Activated T-cell treated with anti-CD3 and anti-CD28 coated beads, Interleukin-2, amount 50 U/mL, for 4 hours (primary cell): ENCODE results near the gene SLC22A14. TPM values are rescaled to one million over a fixed set of nuclear protein-coding genes. Genes with fewer than 3 reads are reported as not detected.
"Not testable (repeated sequence)": the region's sequence is repeated elsewhere in the genome, so short reads cannot be mapped to it uniquely, and the experiment has no call there.

Experiments used
- ATAC-seq, 2 donors: fragments of 200-7000 bp; cut with Tn5 transposase; one replicate each; pipeline ENCODE4 v1.10.0; 2021
- DNase-seq: peaks from one replicate; pipeline ENCODE4 v3.0.0-alpha.2; 2020
- H3K27me3 Mint-ChIP-seq: one replicate; pipeline ENCODE4 v1.8.0; 2021; ENCODE audit warnings: low read depth, mixed read lengths
- H3K36me3 Mint-ChIP-seq: one replicate; pipeline ENCODE4 v1.8.0; 2022; ENCODE audit warnings: mixed read lengths; ENCODE audit not compliant: insufficient read depth
- H3K4me1 Mint-ChIP-seq: one replicate; pipeline ENCODE4 v1.8.0; 2021; ENCODE audit warnings: low read depth, mixed read lengths
- H3K4me3 Mint-ChIP-seq: one replicate; pipeline ENCODE4 v1.8.0; 2021; ENCODE audit warnings: mild to moderate bottlenecking, moderate library complexity, mixed read lengths
- H3K9me3 Mint-ChIP-seq: one replicate; pipeline ENCODE4 v1.8.0; 2021; ENCODE audit warnings: mixed read lengths
- total RNA-seq, 3 donors: library from RNA; stranded (reverse); gene quantifications; one replicate each; pipeline ENCODE4 v1.2.1, GENCODE V29; 2021

Gene SLC22A14
- not detected for total RNA-seq

DNA sequence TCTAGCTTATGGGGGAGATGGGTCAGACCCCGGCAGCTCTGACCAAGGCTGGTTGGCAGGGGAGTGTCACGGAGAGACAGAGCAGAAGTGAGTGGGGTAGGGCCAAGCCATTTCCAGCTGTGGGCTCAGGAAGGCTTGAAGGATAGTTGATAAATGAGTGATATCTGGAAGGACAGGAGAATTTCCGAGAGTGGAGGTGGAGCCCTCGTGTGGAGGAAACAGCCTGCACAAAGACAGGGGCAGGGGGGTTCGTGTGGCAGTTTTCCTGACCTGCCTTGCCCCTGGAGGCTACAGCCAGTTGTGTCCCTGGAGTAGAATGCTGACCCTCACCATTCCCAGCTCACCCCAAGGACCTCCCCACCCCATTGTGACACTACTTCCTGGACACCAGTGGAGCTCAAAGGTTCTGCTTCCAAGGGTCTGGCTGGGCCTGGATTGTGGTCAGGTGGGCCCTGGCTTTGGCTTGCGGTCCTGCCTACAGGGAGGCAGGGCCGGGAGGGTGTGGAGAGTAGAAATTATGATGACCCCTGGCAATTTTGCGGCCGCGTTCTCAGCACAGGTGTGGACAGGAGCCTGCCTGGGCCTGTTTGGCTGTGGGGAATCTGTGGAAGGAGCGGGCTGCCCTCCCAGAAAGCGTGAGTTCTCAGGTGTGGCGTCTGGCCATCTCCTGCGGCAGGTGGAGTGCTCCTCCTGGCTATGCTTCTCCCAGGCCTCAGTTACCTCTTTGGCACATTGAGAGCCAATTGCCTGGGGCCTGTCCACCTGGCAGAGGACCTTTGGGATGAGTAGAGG, at the start of gene SLC22A14:
Gene SLC22A14 (plus strand): TSS at position 400 of the 792 bp plus-strand sequence. CDS start 23,733 bp downstream, outside the sequence.
- no peak for ATAC-seq
- no peaks in the 10 kb centered on the region for H3K4me1 Mint-ChIP-seq
- H3K9me3 Mint-ChIP-seq, result no peaks in the 10 kb centered on the region
- peaks cover 4% of the 10 kb centered on the region for H3K36me3 Mint-ChIP-seq
- DNase-seq, result no peak
- H3K4me3 Mint-ChIP-seq, result no peak within 1 kb of the TSS
- H3K27me3 Mint-ChIP-seq, result no peaks in the 10 kb centered on the region

DNA sequence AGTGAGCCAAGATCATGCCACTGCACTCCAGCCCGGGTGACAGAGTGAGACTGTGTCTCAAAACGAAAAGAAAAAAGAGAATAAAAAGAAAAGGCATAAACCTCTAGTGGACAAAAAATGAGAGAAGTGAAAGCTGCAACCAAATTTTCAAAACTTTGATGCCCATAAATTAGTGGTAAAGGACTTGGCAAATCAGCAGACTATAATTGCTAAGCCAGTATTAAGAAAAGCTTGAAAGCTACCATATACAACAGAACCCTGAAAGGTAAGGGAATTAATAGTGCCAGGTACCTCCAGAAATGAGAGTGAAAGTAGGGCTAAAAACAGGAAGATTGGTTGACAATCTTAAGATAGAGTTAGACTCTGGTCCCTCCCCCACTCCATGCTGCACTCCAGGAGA, 49.4 kb upstream of the SLC22A14 start:
- H3K9me3 Mint-ChIP-seq, result peaks cover 24% of the 10 kb centered on the region
- H3K27me3 Mint-ChIP-seq, result no peaks in the 10 kb centered on the region
- ATAC-seq (no peak), DNase-seq (no peak)
- H3K4me1 Mint-ChIP-seq, result peaks cover under 1% of the 10 kb centered on the region
- no peak overlapping the region for H3K4me3 Mint-ChIP-seq
- H3K36me3 Mint-ChIP-seq, result peaks cover 65% of the 10 kb centered on the region

GRCh38 chr3:38235466-38235865, 46.6 kb upstream of the SLC22A14 start:
- peaks cover 75% of the 10 kb centered on the region for H3K36me3 Mint-ChIP-seq
- DNase-seq, result no peak
- peaks cover 35% of the 10 kb centered on the region for H3K9me3 Mint-ChIP-seq
- H3K27me3 Mint-ChIP-seq, result no peaks in the 10 kb centered on the region
- no peak for ATAC-seq
- H3K4me1 Mint-ChIP-seq, result no peaks in the 10 kb centered on the region
- H3K4me3 Mint-ChIP-seq, result no peak overlapping the region

- no peak overlapping the region for H3K4me3 Mint-ChIP-seq
- H3K36me3 Mint-ChIP-seq, result peaks cover 71% of the 10 kb centered on the region
- DNase-seq (no peak), ATAC-seq (no peak)
- no peaks in the 10 kb centered on the region for H3K4me1 Mint-ChIP-seq
- H3K27me3 Mint-ChIP-seq, result no peaks in the 10 kb centered on the region
- H3K9me3 Mint-ChIP-seq, result peaks cover 35% of the 10 kb centered on the region
Measured at GRCh38 chr3:38238416-38239008, 43.6 kb upstream of the SLC22A14 start.

- not testable (repeated sequence) for H3K9me3 Mint-ChIP-seq, H3K4me1 Mint-ChIP-seq, H3K27me3 Mint-ChIP-seq, ATAC-seq, DNase-seq, H3K4me3 Mint-ChIP-seq
- H3K36me3 Mint-ChIP-seq, result peaks cover 54% of the 10 kb centered on the region
Measured at GRCh38 chr3:38242812-38243211, 39.3 kb upstream of the SLC22A14 start.

GRCh38 chr3:38245930-38246329, 36.2 kb upstream of the SLC22A14 start:
- H3K27me3 Mint-ChIP-seq, result no peaks in the 10 kb centered on the region
- ATAC-seq, result no peak
- no peaks in the 10 kb centered on the region for H3K9me3 Mint-ChIP-seq
- no peak overlapping the region for H3K4me3 Mint-ChIP-seq
- peaks cover 39% of the 10 kb centered on the region for H3K36me3 Mint-ChIP-seq
- no peak for DNase-seq
- H3K4me1 Mint-ChIP-seq, result peaks cover 4% of the 10 kb centered on the region

DNA sequence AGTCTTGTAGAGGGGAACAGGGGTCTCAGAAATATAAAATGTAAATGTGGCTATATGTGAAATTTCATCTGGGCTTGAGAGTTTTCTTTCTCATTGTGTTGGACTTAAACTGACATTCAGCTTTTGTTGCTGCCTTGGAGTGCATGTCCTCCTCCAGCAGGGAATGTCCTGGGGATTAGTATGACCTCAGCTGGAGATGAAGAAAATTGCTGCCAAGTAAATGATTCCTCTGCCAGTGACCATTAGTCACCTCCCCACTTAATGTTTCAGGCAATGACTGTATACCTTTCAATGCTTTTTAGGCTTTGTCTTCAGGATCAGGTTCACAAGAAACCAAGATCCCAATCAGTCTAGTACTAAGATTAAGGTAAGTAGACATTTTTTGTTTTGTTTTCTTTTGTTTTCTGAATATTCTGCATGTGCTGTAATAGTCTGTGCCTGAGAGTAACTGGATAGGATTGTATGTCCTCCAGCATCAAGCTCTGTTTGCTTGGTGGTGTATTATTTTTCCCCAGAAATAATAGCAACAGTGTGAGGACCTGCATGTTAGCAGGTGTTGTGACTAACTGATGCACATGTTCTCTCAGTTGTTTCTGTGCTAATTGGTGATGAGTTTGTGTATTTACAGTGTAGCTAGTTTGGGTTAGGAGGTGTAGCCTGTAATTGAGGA, 34.6 kb upstream of the SLC22A14 start:
- no peak for ATAC-seq
- H3K36me3 Mint-ChIP-seq, result peaks cover 52% of the 10 kb centered on the region
- DNase-seq, result no peak
- no peaks in the 10 kb centered on the region for H3K27me3 Mint-ChIP-seq
- H3K4me3 Mint-ChIP-seq, result no peak overlapping the region
- peaks cover 4% of the 10 kb centered on the region for H3K4me1 Mint-ChIP-seq
- H3K9me3 Mint-ChIP-seq, result no peaks in the 10 kb centered on the region

DNA sequence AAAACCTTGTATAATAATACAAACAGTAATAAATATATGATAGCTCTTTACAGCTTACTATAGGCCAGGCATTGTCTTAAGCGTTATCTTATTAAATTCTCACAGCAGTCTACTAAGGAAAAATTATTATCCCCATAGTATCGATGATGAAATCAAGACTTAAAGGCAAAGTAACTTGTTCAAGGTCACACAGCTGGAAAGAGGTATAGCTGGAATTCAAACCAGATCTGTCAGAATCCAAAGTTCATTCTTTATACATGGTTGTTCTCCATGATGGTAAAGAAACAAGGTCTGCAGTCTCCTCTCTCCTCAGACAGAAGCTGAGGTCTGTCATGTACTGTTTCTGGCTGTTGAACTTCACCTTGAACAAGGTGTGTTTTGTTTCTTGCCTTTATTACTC, 31.9 kb upstream of the SLC22A14 start:
- Mint-ChIP-seq H3K27me3 (no peaks in the 10 kb centered on the region), H3K9me3 (no peaks in the 10 kb centered on the region), H3K36me3 (peaks cover 61% of the 10 kb centered on the region), H3K4me1 (peaks cover 4% of the 10 kb centered on the region), H3K4me3 (no peak overlapping the region)
- ATAC-seq, result no peak
- DNase-seq, result no peak

- Mint-ChIP-seq H3K27me3 (no peaks in the 10 kb centered on the region), H3K9me3 (no peaks in the 10 kb centered on the region), H3K4me3 (no peak overlapping the region), H3K36me3 (peaks cover 63% of the 10 kb centered on the region), H3K4me1 (peaks cover 6% of the 10 kb centered on the region)
- DNase-seq (no peak), ATAC-seq (no peak)
Measured at GRCh38 chr3:38251197-38251596, 30.9 kb upstream of the SLC22A14 start.

- Mint-ChIP-seq H3K27me3 (no peaks in the 10 kb centered on the region), H3K4me3 (no peak overlapping the region), H3K4me1 (peaks cover 24% of the 10 kb centered on the region), H3K36me3 (peaks cover 56% of the 10 kb centered on the region), H3K9me3 (no peaks in the 10 kb centered on the region)
- ATAC-seq (no peak), DNase-seq (no peak)
Measured at GRCh38 chr3:38253704-38254103, 28.4 kb upstream of the SLC22A14 start.

- Mint-ChIP-seq H3K4me3 (no peak overlapping the region), H3K36me3 (peaks cover 52% of the 10 kb centered on the region), H3K9me3 (no peaks in the 10 kb centered on the region), H3K27me3 (no peaks in the 10 kb centered on the region), H3K4me1 (peaks cover 29% of the 10 kb centered on the region)
- DNase-seq (no peak), ATAC-seq (no peak)
Measured at GRCh38 chr3:38254872-38255271, 27.2 kb upstream of the SLC22A14 start.

DNA sequence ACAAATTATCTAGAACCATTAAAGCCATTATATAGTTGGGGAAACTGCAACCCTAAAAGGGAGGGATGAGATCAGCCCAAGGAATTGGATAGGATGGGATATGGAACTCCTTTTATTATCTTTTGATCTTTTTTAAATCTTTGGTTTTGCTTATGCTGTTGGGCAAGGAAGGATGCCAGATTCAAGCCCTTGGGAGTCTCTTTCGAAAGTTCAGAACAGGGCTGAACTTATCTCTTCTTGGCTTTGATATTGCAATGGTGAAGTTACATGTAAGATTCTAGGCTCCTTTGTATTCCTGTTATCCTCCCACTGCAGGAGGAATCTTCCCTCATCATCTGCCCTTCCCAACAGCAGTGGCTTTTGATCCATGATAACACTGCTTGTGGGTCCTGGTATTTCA, 26.5 kb upstream of the SLC22A14 start:
- H3K36me3 Mint-ChIP-seq, result peaks cover 49% of the 10 kb centered on the region
- H3K4me3 Mint-ChIP-seq, result no peak overlapping the region
- H3K4me1 Mint-ChIP-seq, result peaks cover 29% of the 10 kb centered on the region
- no peaks in the 10 kb centered on the region for H3K27me3 Mint-ChIP-seq
- ATAC-seq (no peak), DNase-seq (no peak)
- H3K9me3 Mint-ChIP-seq, result no peaks in the 10 kb centered on the region

DNA sequence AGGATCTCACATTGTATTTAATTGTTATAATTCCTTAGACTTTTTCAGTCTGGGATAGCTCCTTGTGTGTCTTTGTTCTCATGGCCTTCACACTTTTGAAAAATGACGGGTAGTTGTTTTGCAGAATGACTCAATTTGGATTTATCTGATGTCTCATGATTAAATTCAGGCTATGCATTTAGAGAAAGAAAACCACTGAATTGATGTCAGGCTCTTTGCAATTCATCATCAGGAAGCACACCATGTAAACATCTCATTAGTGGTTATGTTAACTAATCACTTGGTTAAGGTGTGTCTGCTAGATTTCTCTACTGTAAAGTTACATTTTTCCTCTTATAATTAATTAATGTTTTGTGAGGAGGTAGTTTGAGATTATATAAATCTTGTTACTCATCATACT, 24.5 kb upstream of the SLC22A14 start:
- no peaks in the 10 kb centered on the region for H3K27me3 Mint-ChIP-seq
- peaks cover 37% of the 10 kb centered on the region for H3K36me3 Mint-ChIP-seq
- H3K4me1 Mint-ChIP-seq, result peaks cover 29% of the 10 kb centered on the region
- no peaks in the 10 kb centered on the region for H3K9me3 Mint-ChIP-seq
- H3K4me3 Mint-ChIP-seq, result no peak overlapping the region
- no peak for DNase-seq
- ATAC-seq, result peak; percentile 46 to 66

GRCh38 chr3:38260474-38260873, 21.6 kb upstream of the SLC22A14 start:
- no peaks in the 10 kb centered on the region for H3K27me3 Mint-ChIP-seq
- H3K4me3 Mint-ChIP-seq, result no peak overlapping the region
- H3K4me1 Mint-ChIP-seq, result peaks cover 32% of the 10 kb centered on the region
- ATAC-seq (no peak), DNase-seq (no peak)
- H3K9me3 Mint-ChIP-seq, result no peaks in the 10 kb centered on the region
- peaks cover 13% of the 10 kb centered on the region for H3K36me3 Mint-ChIP-seq

GRCh38 chr3:38264353-38264771, 17.7 kb upstream of the SLC22A14 start:
- Mint-ChIP-seq H3K4me1 (peaks cover 22% of the 10 kb centered on the region), H3K9me3 (no peaks in the 10 kb centered on the region), H3K36me3 (peaks cover 7% of the 10 kb centered on the region), H3K4me3 (no peak overlapping the region), H3K27me3 (no peaks in the 10 kb centered on the region)
- ATAC-seq (no peak), DNase-seq (no peak)
